ENCODE data around the gene DHRS7C. TPM values are rescaled to one million over a fixed set of nuclear protein-coding genes. Genes with fewer than 3 reads are reported as not detected.

Gene DHRS7C
- polyA plus RNA-seq, 3 donors, result not detected

GRCh38 chr17:9805769-9806168 lies 14.4 kb upstream of the DHRS7C start:
- Histone ChIP-seq H3K27me3 (ENCODE audit: control insufficient read depth in 2 of 2, insufficient read depth in 2 of 2, low read length in 2 of 2) (peaks cover 0 to 2% of the 10 kb centered on the region in 2 donors), H3K27ac (ENCODE audit: low read depth in 1 of 2, low read length in 2 of 2) (no peak overlapping the region), H3K9ac (ENCODE audit: insufficient read depth, low read length, poor library complexity, severe bottlenecking) (no peak overlapping the region), H3K4me1 (ENCODE audit: control insufficient read depth in 1 of 2, insufficient read depth in 2 of 2, low read length in 2 of 2) (no peaks in the 10 kb centered on the region), H3K4me3 (replicated peaks in 1 of 3; ENCODE audit: low read depth in 2 of 3, low read length in 3 of 3) (no peak overlapping the region), H3K9me3 (replicated peaks in 1 of 2; ENCODE audit: control insufficient read depth in 1 of 2, insufficient read depth in 1 of 2, low read length in 2 of 2) (no peaks in the 10 kb centered on the region), H3K4me2 (replicated peaks; ENCODE audit: extremely low read depth, low read length, poor library complexity, severe bottlenecking) (no peak overlapping the region), H3K79me2 (ENCODE audit: insufficient read depth, low read length) (no peaks in the 10 kb centered on the region), H4K20me1 (ENCODE audit: insufficient read depth, low read length) (no peaks in the 10 kb centered on the region), H2AFZ (ENCODE audit: insufficient read depth, low read depth, low read length, poor library complexity, severe bottlenecking) (no peak overlapping the region), H3K36me3 (replicated peaks in 1 of 2; ENCODE audit: control insufficient read depth in 1 of 2, insufficient read depth in 2 of 2, low read length in 2 of 2) (no peaks in the 10 kb centered on the region)
- DNase-seq, result no peak
- 88% methylated on average over 4 of the region's 4 CpGs for WGBS (ENCODE audit: insufficient coverage)
- Mint-ChIP-seq H3K36me3 (no peaks in the 10 kb centered on the region), H3K27me3 (ENCODE audit: low read depth in 3 of 3) (peaks cover 0 to 4% (median 3%) of the 10 kb centered on the region in 3 donors), H3K27ac (no peak overlapping the region), H3K4me1 (no peaks in the 10 kb centered on the region), H3K9me3 (peaks cover 0 to 7% (median 2%) of the 10 kb centered on the region in 7 donors), H3K4me3 (no peak overlapping the region)
- TF ChIP-seq, protein P1, sequence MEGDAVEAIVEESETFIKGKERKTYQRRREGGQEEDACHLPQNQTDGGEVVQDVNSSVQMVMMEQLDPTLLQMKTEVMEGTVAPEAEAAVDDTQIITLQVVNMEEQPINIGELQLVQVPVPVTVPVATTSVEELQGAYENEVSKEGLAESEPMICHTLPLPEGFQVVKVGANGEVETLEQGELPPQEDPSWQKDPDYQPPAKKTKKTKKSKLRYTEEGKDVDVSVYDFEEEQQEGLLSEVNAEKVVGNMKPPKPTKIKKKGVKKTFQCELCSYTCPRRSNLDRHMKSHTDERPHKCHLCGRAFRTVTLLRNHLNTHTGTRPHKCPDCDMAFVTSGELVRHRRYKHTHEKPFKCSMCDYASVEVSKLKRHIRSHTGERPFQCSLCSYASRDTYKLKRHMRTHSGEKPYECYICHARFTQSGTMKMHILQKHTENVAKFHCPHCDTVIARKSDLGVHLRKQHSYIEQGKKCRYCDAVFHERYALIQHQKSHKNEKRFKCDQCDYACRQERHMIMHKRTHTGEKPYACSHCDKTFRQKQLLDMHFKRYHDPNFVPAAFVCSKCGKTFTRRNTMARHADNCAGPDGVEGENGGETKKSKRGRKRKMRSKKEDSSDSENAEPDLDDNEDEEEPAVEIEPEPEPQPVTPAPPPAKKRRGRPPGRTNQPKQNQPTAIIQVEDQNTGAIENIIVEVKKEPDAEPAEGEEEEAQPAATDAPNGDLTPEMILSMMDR (IDR thresholded peaks at IDR 0.05), result no peak
- intact Hi-C loops (cut with micrococcal nuclease), result loop anchor here in 1 of 2 donors (10.0 kb wide), 1 partner anchor 61 kb away; no protein-coding TSS in a partner anchor

DNA sequence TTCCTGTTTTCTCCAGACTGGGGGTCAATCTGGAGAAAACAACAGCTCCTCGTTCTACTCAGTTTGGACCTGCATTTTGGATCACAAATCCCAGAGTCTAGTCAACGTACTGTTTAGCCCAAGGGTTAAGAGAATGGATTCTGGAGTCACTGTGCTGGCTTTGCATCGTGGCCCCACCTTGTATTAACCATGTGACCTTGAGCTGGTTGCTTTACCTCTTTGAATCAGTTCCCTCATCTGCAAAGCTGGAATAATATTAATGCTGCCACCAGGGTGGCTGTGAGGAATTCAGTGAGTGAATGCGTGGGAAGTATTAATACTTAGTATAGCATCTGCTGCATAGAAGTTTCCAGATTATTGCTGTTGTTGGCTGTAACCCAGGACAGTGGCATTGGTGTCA lies 11.3 kb upstream of the DHRS7C start:
- intact Hi-C loops (cut with micrococcal nuclease), result loop anchor here in 1 of 2 donors (10.0 kb wide), 1 partner anchor 58 kb away; no protein-coding TSS in a partner anchor
- H3K36me3 Mint-ChIP-seq, result no peaks in the 10 kb centered on the region
- Histone ChIP-seq H3K9me3 (replicated peaks in 1 of 2; ENCODE audit: control insufficient read depth in 1 of 2, insufficient read depth in 1 of 2, low read length in 2 of 2) (no peaks in the 10 kb centered on the region), H3K27me3 (ENCODE audit: control insufficient read depth in 2 of 2, insufficient read depth in 2 of 2, low read length in 2 of 2) (peaks cover 0 to 2% of the 10 kb centered on the region in 2 donors), H3K27ac (ENCODE audit: low read depth in 1 of 2, low read length in 2 of 2) (no peak overlapping the region), H4K20me1 (ENCODE audit: insufficient read depth, low read length) (no peaks in the 10 kb centered on the region), H3K4me3 (replicated peaks in 1 of 3; ENCODE audit: low read depth in 2 of 3, low read length in 3 of 3) (no peak overlapping the region), H2AFZ (ENCODE audit: insufficient read depth, low read depth, low read length, poor library complexity, severe bottlenecking) (no peak overlapping the region), H3K9ac (ENCODE audit: insufficient read depth, low read length, poor library complexity, severe bottlenecking) (no peak overlapping the region), H3K4me2 (replicated peaks; ENCODE audit: extremely low read depth, low read length, poor library complexity, severe bottlenecking) (no peak overlapping the region), H3K4me1 (ENCODE audit: control insufficient read depth in 1 of 2, insufficient read depth in 2 of 2, low read length in 2 of 2) (no peaks in the 10 kb centered on the region), H3K36me3 (replicated peaks in 1 of 2; ENCODE audit: control insufficient read depth in 1 of 2, insufficient read depth in 2 of 2, low read length in 2 of 2) (no peaks in the 10 kb centered on the region), H3K79me2 (ENCODE audit: insufficient read depth, low read length) (no peaks in the 10 kb centered on the region)
- H3K27ac Mint-ChIP-seq, result no peak overlapping the region
- H3K9me3 Mint-ChIP-seq, result peaks cover 0 to 4% (median 2%) of the 10 kb centered on the region in 7 donors
- H3K27me3 Mint-ChIP-seq (ENCODE audit: low read depth in 3 of 3), result peaks cover 4 to 5% (median 5%) of the 10 kb centered on the region in 3 donors
- H3K4me3 Mint-ChIP-seq, result no peak overlapping the region
- DNase-seq, result no peak
- 64% methylated on average over 3 of the region's 4 CpGs for WGBS (ENCODE audit: insufficient coverage)
- no peaks in the 10 kb centered on the region for H3K4me1 Mint-ChIP-seq
- TF ChIP-seq, protein P1 (IDR thresholded peaks at IDR 0.05), result no peak

All from CD14-positive monocyte (primary cell).